HG02571 (cell line): Measurements from ENCODE around the gene GLOD5.

Experiments
- ATAC-seq: cut with Tn5 transposase; IDR thresholded peaks from one replicate; pipeline ENCODE4 v1.9.1; 2021; ENCODE audit warnings: mild to moderate bottlenecking, moderate library complexity; ENCODE audit not compliant: unreplicated experiment

The GLOD5 gene

DNA sequence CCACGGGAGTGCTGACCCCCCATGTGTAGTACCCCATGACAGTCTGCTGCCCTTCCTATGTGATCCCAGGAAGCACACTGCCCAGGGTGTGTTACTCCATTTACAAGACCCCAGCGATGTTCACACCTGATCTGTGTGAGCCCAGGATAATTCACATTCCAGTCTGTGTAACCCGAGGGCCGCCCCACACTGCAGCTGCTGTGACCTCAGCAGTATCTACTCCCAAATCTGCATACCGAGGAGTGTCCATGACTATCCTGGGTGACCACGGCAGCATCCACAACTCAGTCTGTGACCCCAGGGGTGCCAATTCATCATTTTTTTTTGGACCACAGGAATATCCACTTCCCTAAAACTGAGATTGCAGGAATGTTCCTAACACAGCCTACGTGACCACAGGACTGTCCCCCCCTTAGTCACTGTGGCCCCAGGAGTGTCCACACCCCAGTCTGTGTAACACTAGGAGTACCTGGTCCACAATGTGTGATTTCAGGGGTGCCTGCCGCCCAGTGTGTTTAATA is 7.8 kb upstream of the GLOD5 start:
- ATAC-seq: no peak

DNA sequence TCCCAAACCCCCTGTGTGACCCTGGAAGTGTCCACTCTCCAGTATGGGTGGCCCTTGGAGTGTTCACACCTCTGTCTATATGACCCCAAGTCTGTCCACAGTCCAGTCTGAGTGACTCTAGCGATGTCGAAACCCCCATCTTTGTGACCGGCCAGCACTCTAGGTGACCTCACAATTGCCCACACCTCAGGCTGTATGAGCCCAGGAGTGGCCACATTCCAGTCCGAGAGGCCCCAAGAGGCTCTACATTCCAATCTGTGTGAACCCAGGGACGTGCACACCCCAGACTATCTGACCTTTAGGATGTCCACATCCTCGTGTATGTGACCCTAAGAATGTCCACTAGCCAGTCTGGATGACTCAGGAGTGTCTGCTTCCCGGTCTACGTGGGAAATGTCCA is 7.3 kb upstream of the GLOD5 start:
- ATAC-seq: no peak

GRCh38 chrX:48769230-48769629 is 7.7 kb downstream of the GLOD5 start:
- ATAC-seq: no peak

DNA sequence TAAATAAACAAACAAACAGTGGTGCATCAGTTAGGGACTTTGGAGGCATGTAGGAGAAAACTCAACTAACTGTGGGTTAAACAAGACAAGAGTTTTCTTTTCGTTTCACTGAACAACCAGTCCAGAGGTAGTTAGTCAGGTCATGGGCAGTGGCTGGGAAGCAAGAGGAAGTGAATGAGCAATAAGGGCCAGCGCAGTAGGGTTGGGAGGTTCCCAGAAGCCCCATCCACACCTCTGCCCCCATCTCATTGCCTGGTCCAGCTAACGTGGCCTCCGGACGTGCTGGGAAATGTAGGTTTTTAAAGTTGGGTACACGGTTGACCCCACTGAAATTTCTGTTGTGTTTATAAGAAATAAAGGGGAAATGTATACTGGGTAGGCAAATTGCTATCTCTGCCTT is 8.7 kb downstream of the GLOD5 start:
- ATAC-seq: no peak

DNA sequence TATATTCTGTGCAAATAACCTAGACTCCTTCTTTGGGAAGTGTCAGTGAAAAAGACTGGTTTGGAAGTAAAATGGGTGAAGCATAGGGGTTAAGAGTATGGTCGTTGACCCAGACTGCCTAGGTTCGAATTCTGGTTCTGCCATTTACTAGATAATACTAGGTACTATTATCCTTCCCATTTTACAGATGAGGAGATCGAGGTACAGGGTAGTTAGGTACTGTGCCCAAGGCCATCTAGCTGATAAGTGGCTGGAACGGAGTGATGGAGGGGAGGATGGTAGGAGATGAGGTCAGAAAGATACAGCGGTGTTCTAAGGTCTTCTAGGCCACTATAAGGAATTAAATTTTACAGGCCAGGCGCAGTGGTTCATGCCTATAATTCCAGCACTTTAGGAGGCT is 11.1 kb downstream of the GLOD5 start:
- no peak for ATAC-seq

GRCh38 chrX:48776818-48777439 is 15.4 kb downstream of the GLOD5 start:
- no peak for ATAC-seq

GRCh38 chrX:48779399-48779798 is 17.9 kb downstream of the GLOD5 start:
- ATAC-seq: no peak

GRCh38 chrX:48781705-48782104 is 20.2 kb downstream of the GLOD5 start:
- no peak for ATAC-seq

DNA sequence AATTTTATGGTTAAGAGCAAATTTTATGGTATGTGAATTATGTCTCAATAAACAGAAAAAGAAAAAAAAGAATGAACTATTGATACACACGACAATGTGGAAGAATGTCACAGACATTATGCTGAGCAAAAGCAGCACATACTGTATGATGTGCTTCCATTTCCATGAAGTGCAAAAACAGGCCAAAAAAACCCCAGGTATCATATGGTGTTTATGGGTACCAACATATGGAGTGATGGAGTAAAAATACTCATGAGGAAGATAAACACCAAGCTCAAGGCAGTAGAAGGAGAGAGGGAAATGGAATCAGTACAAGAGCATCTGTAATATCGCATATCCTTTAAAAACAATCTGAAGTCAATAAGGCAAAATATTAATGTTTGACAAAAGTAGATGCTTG is 20.7 kb downstream of the GLOD5 start:
- ATAC-seq: no peak

DNA sequence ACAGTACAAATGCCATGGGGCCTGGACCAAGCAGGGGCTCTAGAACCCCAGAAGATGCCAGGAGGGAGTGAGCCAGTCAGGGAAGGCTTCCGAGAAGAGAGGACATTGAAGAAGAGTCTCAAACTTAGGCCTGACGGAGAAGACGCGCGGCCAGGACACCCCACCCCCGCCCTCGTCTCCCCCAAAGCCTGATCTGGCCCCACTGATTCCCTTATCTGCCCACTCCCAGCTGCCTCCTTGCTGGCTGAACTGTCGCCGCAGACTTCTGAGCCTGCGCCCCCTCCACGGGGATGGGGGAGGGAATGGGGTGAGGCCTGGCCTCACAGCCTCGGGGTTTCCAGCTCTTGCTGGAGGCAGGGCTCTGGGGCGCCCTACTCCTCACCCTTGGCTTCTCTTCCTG is 21.2 kb downstream of the GLOD5 start:
- ATAC-seq: no peak

DNA sequence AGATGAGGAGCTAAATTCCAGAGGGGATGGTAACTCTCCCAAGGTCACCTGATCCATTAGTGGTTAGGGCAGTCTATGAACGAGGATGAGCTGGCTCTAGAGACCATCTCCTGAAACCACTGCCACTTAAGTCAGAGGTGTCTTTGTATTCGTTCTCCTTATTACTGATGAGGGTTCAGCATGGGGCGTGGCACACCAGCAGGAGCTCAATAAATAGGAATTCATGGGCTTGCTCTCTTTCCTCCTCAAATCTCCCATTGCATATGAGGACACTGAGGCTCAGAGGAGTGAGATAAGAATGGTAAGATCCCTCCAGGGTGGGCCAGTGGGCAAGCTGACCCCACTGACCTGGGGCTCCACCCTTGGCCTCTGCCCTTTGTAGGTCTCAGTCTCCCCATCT is 23.2 kb downstream of the GLOD5 start:
- ATAC-seq: no peak

DNA sequence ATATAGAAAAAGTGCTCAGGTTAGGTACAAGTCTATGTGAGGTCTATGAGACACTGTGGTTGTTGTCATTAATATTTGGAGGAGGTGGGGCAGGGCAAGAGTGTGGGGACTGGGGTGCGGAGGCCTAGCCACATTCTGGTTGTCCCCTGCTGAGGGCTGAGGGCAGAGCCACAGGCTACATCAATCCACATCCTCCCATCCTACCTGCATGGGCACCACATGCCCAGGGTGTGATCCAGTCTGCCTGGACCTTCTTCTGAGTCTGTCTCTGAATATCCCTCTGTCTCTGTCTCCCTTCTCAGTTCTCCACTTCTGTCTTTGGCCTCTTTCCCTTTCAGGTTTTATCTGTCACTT is 23.6 kb downstream of the GLOD5 start:
- no peak for ATAC-seq

GRCh38 chrX:48785540-48786214 is 24.1 kb downstream of the GLOD5 start:
- no peak for ATAC-seq

- ATAC-seq: no peak
Observed at GRCh38 chrX:48786341-48786800, 24.8 kb downstream of the GLOD5 start, which contains the start of gene GATA1. Gene GATA1, plus strand, starts transcription at chrX:48786590. Its CDS starts 4,520 bp downstream, at chrX:48791110.

DNA sequence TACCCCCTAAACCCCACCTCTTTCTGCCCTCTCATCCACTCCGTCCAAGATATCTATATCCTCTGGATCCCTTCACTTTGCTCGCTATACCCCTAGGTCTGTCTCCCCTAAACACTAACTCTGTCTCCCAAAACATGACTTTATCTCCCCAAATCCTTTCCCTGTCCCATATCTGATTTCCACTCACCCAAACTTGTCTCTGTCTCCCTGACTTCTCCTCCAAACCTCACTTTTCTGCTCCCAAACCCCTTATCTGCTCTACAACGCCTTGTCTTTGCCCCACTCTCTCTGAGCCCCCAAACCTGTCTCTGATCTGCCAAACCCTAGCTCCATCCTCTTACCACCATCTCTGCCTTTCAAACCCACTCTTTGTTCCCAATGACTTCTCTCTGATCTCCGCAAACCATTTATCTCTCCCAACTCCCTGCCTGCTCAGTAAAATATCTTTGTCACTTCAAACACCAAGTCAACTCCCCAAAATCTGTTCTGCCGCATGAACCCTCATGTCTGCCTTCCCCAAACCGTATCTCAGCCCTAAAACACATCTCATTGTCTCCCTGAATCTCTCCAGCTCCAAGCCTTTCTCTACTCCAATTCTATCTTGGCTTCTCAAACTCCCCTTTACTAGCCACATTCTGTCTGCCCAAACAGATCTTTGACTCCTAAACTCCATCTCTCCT is 25.4 kb downstream of the GLOD5 start:
- ATAC-seq: no peak

DNA sequence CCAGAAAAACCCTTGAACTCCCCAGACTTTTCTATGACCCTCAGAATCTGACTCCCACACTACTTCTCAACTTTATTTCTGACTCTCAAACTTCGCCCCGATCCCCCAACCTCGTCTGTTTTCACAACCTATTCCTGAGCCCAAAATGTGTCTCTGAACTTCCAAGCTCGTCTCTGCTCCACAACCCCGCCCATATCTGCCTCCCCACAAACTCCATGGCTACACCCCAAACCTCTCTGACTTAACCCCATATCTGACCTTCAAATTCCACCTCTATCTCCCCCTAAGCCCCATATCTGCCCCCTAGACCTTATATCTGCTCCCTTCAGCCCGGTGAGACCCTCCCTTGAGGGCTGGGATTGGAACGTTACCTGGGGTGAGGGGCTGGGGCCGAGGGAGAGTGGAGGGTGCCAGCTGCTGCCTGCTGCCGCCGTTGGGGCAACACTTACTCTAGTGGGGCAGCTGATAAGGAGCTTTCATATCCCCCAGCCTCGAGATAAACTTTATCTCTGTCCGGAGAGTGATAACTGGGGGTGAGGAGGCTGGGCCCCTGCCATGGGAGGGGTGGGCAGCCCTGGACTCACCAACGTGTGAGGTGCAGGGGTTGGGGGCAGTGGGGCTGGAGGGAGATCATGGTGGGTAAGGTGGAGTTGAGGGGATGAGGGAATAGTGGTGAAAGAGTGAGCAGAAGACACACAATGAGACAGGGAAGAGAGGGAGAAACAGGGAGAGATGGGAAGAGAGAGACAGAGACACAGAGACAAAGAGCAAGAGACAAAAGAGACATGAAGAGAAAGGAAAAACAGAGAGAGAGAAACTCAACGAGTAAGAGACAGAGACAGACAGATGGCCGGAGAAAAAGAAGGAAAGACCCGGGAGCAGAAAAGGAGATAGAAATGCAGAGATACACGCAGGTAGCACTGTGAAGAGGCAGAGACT is 26.2 kb downstream of the GLOD5 start:
- no peak for ATAC-seq

- ATAC-seq: no peak
Observed at GRCh38 chrX:48789366-48790220, 28.0 kb downstream of the GLOD5 start.

DNA sequence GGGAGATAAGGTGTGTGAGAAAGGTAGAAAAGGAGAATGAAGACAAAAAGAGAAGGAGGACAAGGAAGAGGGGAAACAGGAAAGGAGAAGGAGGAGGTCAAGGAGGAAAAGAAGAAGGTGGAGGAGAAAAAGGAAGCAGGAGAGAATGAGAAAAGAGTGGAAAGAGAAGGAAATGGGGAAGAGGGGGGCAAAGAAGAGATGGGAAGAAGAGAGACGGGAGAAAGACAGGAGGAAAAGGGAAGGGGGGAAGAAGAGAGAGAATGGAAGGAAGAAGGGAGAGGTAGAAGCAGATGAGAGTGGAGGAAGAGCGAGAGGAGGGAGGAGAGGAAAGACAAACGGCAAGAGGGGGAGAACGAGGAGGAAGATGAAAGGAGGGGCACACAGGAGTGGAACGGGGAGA is 28.9 kb downstream of the GLOD5 start:
- ATAC-seq: no peak

DNA sequence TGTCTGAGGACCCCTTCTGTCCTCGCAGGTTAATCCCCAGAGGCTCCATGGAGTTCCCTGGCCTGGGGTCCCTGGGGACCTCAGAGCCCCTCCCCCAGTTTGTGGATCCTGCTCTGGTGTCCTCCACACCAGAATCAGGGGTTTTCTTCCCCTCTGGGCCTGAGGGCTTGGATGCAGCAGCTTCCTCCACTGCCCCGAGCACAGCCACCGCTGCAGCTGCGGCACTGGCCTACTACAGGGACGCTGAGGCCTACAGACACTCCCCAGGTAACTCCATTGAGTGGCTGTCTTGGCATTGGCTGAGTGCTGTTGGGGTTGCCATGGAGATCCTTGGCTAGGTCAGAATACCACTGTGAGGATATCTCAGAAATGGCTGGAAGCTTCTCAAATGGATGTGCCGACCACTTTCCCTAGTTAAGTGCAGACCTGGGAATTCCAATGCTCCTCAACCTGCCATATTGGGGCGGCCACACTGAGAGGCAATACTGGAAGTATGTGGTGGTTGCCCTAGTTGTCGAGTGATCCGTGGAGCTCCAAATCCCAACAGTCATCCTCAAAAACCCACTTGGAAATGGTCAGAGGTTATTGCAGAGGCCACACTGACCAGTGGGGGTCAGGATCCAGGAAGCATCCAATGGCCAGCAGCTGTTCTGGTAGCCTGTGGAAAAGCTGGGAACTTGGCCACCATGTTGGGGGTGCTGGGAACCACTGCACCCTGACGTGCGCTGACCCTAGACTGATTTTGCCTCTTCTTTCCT is 29.7 kb downstream of the GLOD5 start:
- ATAC-seq: no peak
